Limb (tissue), 2 donors: ENCODE results near the gene TSSK3.
A peak's percentile ranks its signal among the peaks of the same experiment; 100 is the strongest.
"Not testable (repeated sequence)": the region's sequence is repeated elsewhere in the genome, so short reads cannot be mapped to it uniquely, and the experiment has no call there.

Experiments used
- DNase-seq, 2 donors: peaks; one replicate each; pipeline ENCODE4 v3.0.0-alpha.2; 2016; ENCODE audit errors: extremely low spot score in 2 of 2

The TSSK3 gene

GRCh38 chr1:32338637-32339145 lies 23.6 kb upstream of the TSSK3 start:
- peak in 1 of 2 donors; percentile 38 for DNase-seq

DNA sequence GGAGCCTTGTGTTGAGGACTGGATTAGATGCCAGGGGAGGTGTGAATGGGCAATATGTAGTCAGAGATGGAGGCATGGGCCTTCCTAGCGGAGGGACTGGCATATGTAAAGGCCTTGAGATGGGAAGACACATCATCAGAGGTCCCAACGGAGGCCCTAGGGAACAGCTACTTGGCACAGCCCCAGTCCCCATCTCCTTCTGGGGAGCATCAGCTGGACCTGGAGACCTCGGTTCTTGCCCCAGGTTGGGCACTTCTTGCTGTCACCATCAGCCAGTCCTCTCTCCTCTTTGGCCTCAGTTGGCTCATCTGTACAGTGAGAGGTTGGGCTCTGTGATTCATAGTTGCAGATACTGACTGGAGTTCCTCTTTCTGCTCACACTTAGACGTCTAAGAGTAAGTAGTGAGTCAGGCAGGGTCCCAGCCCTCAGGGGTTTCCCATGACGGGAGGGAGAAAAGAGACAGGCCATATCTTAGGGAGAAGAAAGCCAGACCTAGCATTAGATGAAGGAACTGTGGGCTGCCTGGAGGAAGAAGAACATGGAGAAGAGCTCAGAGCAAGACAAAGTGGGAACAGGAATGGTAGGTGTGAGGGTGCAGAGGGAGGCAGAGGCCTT lies 22.9 kb upstream of the TSSK3 start:
- DNase-seq: no peak

DNA sequence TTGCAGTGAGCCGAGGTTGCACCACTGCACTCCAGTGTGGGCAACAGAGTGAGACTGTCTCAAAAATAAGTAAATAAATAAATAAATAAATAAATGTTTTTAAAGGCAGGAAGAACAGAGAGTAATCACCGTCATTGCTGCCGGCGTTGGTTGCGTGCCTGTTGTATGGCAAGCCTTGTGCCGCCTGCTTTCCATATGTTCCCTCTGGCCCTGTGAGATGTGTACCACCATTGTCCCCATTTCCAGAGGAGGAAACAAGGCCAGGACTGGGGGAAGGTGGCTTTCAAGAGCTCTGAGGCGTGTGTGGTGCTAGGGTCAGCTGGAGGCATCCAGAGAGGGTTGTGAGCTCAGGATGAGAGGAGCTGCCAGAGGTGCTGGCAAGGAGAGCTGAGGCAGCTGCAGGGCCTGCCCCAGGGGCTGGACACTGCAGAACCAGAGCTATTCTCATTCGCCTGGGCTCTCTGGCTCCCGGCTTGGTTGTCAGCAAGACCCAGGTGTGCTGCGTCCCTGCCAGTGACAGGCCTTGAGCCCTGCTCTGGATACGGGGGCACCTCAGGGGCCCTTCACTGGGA lies 21.1 kb upstream of the TSSK3 start:
- no peak for DNase-seq

DNA sequence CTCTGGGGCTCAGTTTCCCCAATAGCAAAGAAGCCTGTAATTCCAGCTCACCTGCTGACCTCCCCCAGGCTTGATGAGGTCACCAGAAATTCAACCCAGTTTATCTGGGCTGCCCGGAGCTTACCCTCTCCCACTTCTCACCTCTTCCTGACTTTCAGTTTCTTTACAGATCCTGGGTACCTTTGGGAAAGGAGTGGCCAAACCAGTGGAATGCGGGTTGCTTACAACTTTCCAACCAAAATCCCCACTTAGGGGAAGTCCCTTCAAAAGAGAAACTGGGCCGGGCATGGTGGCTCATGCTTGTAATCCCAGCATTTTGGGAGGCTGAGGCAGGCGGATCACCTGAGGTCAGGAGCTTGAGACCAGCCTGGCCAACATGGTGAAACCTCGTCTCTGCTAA lies 20.4 kb upstream of the TSSK3 start:
- DNase-seq: no peak

GRCh38 chr1:32342704-32343103 lies 19.6 kb upstream of the TSSK3 start:
- no peak for DNase-seq

GRCh38 chr1:32345289-32345827 lies 17.0 kb upstream of the TSSK3 start:
- no peak for DNase-seq

DNA sequence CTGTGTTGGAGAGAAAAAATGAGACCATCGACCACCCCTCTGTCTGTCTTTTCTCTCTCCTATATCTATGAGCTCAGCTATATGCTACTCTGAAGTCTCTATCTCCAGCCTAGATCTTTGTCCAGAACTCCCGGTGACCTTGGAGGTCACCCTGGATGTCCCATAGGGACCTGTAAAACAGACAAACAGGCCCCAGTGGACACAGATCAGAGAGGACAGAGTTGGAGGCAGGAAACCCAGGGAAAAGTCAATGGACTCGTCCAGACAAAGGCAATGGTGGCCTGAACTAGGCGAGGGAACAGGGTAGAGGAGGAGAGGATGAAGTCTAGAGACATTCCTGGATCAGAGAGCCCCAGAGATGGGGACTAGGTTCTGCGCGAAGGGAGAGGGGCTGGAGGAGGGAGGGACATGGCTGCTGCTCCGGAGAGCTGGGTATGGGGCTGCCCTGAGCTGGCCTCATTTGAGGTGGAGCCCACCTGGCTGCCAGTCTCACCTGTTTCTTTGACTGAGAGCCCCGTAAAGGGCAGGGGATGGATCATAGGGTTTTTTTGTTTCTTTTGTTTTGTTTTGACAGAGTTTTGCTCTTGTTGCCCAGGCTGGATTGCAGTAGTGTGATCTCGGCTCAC lies 15.7 kb upstream of the TSSK3 start:
- no peak for DNase-seq

- DNase-seq: no peak
Observed at GRCh38 chr1:32349211-32349708, 13.1 kb upstream of the TSSK3 start.

- DNase-seq: no peak
Observed at GRCh38 chr1:32350785-32351398, 11.4 kb upstream of the TSSK3 start.

DNA sequence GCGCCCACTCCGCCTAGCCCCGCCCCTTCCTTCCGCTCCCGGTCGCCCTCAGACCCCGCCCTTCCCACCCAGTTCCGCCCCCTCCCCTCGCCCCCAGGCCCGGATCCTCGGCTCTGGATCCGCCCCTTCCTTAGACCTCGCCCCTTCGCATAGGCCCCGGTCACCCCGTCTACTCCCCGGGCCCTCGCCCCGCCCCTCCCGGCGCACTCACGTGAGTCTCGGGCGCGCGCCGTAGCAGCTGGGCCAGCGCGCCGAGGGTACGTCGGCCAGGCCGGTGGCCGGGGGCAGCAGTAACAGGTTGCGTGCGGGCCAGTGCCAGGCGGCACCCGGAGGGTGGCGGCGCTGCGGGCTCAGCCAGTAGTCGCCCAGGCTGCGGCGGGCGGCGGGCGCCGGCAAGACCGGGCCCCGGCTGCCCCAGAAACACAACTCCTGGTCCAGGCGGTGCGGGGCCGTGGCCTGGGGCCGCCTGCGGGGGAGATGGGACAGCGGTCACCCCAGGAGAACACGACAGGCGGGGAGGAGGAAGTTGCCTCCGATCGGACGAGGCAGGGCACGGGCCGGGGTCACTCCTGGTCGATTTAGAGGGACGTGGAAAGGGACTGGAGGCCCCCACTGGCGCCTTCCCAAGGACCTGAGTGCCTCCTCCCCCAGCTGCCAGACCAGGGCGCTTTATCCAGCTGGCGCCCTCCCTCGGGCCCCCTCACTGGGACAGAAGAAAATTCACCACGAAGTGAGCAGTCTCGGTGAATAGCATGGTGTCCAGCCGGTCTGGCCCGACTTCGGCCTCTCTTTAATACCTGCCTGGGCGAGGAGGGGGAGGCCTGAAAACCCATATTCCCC lies 10.7 kb upstream of the TSSK3 start:
- peak; percentile 95 to 98 for DNase-seq

- no peak for DNase-seq
Observed at GRCh38 chr1:32352239-32352745, 10.0 kb upstream of the TSSK3 start.

- DNase-seq: no peak
Observed at GRCh38 chr1:32352831-32353383, 9.4 kb upstream of the TSSK3 start.

- no peak for DNase-seq
Observed at GRCh38 chr1:32353431-32353830, 8.9 kb upstream of the TSSK3 start.

DNA sequence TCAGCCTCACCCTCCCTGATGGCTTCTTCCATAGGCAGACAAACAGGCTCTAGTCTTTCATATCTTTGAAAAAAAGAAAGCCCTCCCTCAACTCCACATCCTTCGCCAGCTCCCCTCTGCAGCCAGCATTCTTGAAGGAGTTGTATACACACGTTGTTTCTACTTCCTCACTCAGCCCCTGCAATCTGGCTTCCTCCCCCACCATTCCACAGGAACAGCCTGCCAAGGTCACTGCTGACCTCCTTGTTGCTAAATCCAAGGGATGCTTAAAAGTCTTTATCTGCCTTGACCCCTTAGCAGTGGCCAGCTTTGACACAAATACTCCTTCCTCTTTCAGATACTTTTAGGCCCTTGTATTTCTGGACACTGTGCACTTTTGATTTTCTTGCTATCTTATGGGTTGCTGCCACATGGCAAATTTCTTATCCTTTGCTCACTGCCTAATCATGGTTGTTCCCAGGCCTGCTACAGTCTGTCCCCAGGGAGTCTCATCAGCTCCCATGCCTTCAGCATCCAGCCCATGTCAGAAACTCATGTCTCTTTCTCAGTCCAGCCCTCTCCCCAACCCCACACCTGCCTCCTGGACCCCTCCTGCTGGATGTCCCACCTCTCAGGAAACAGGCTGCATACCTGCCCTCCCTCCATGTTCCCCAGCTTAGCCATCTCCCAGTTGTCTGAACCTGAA lies 8.3 kb upstream of the TSSK3 start:
- DNase-seq: no peak

GRCh38 chr1:32355778-32356177 lies 6.6 kb upstream of the TSSK3 start:
- DNase-seq: not testable (repeated sequence)

GRCh38 chr1:32356478-32356877 lies 5.9 kb upstream of the TSSK3 start:
- no peak for DNase-seq

GRCh38 chr1:32357614-32358013 lies 4.7 kb upstream of the TSSK3 start:
- no peak for DNase-seq

GRCh38 chr1:32358435-32358834 lies 3.9 kb upstream of the TSSK3 start:
- no peak for DNase-seq

DNA sequence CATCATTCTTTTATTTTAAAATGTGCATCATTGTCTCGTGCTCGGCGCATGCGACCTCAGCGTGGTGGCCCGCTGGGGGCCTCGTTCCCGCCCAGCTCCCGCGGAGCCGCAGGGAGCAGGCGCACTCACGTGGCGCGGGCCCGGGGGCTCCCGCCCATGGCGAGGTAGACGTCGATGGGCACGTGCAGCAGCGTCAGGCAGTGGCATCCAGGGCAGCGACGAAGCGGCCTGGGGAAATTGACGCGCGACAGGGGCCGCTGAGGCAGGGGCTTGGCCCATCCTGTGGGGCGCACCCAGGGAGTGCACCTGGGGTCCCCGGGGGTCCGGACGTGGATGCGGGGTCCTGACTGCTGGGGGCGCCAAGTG lies 1.0 kb upstream of the TSSK3 start:
- peak in 1 of 2 donors; percentile 55 for DNase-seq
